COR-L47 (cell line): Measurements from ENCODE around the gene DDA1.
"Not testable (repeated sequence)": the region's sequence is repeated elsewhere in the genome, so short reads cannot be mapped to it uniquely, and the experiment has no call there.

Experiments used
- DNase-seq: peaks from one replicate; lab custom pipeline; 2025; lab: John Stamatoyannopoulos, UW

DDA1 gene

DNA sequence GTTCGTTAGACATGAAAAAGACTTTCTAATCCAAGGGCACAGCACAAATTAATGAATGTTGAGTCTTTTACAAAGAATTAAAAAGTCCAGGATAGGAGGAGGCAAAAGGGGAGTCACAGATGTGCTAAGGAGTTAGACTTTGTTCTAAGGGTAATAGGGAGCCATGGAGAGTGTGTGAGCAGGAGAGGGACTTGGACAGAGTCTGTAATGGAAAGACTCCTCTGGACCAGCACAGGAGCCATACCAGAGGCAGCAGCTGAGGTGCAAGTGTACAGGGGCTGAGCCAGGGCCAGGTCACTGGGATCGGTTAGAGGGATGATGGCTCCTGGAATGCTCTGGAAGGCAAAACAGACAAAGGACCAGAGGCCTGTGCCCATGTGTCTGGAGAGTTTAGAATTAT is 38.5 kb downstream of the DDA1 start:
- DNase-seq = no peak

GRCh38 chr19:17348700-17349099 is 39.3 kb downstream of the DDA1 start:
- DNase-seq = peak; percentile 53

GRCh38 chr19:17351815-17352435 is 42.6 kb downstream of the DDA1 start:
- no peak for DNase-seq

GRCh38 chr19:17352608-17353280 is 43.4 kb downstream of the DDA1 start:
- no peak for DNase-seq

GRCh38 chr19:17353386-17353785 is 44.0 kb downstream of the DDA1 start:
- DNase-seq = no peak

DNA sequence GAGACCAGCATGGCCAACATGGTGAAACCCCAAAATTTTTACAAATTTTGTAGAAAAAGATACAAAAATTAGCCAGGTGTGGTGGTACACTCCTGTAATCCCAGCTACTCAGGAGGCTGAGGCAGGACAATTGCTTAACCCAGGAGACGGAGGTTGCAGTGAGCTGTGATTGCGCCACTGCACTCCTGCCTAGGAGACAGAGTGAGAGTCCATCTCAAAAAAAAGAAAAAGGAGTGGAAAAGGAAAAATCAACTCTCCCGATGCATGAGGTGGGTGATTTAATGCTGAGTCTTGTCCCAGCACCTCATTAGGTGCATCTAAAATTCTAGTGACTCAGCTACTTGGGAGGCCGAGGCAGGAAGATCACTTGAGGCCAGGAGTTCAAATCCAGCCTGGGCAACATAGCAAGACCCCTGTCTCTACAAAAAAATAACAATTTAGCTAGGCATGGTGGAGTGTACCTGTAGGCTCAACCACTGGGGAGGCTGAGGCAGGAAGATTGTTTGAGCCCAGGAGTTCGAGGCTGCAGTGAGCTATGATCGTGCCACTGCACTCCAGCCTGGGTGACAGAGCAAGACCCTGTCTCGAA is 47.8 kb downstream of the DDA1 start:
- no peak for DNase-seq

DNA sequence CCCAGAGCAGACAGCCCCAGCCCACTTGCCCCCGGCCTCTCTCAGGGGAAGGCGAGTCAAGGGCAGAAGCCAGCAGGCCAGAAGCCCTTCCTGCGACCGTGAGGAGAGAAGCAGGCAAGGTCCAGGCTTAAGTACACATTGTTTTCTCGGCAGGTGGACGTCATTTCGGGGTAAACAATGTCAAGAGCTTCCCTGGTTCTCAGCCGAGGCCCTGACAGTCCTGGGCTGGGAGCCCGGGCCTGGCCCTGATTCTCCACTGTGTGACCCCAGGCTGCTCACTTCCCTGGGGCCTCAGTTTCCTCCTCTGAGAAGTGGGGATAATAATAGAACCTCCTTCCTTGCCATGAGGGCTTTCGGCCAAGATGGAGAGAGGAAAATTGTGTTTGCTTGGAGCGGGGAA is 48.4 kb downstream of the DDA1 start:
- no peak for DNase-seq

DNA sequence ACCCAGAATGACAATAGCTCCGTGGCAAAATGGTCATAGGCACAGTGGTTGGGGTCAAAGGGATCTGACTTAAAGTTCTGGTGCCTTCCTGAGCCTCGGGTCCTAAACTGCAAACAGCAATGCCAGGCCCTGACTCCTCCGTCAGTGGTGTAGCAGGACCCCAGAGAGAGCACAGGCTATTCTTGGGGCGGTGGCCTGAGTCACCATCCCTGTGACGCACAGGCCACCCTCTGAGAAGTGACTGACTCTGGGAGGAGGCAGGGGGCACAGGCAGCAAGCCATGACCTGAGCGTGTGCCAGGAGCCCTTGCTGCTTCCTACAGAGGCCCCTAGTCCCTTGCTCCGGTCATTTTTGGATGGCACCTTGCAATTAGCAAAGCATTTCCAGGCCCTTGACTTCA is 49.0 kb downstream of the DDA1 start:
- DNase-seq = no peak

- no peak for DNase-seq
Measured at GRCh38 chr19:17359905-17360800, 50.8 kb downstream of the DDA1 start.

DNA sequence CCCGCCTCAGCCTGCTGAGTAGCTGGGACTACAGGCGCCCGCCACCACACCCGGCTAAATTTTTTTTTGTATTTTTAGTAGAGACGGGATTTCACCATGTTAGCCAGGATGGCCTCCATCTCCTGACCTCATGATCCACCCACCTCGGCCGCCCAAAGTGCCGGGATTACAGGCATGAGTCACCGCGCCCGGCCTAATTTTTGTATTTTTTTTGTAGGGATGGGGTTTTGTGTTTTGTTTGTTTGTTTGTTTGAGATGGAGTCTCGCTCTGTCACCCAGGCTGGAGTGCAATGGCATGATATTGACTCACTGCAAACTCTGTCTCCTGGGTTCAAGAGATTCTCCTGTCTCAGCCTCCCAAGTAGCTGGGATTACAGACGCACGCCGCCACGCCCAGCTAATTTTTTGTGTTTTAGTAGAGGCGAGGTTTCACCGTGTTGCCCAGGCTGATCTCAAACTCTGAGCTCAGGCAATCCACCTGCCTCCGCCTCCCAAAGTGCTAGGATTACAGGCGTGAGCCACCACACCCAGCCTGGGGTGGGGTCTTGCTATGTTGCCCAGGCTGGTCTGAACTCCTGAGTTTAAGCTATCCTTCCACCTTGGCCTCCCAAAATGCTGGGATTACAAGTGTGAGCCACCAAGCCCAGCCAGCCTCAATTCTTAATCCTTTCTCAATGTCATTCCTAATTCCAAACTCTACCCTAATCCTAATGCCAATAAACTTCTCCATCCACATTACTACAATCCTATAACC is 54.7 kb downstream of the DDA1 start:
- DNase-seq = not testable (repeated sequence)

- DNase-seq = no peak
Measured at GRCh38 chr19:17365361-17365760, 56.0 kb downstream of the DDA1 start.

DNA sequence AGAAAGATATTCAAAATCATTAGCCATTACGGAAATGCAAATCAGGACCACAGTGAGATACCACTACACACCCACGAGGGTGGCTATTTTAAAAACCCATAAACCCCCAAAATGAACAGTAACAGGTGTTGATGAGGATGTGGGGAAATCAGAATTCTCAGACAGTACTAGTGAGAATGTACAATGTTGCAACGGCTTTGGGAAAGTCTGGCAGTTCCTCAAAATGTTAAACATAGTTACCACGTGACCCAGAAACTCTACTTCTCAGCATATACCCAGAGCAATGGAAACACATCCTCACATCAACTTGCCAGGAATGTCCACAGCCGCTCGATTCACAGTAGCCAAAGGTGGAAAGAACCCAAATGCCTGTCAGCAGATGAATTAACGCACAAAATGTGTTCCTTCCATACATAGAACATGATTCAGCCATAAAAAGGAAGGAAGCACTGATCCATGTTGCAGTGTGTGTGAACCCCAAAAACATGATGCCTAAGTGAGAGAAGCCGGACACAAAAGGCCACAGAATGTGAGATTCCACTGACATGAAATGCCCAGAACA is 60.7 kb downstream of the DDA1 start:
- no peak for DNase-seq
